ENCODE data around the gene GABRR1.

DNA sequence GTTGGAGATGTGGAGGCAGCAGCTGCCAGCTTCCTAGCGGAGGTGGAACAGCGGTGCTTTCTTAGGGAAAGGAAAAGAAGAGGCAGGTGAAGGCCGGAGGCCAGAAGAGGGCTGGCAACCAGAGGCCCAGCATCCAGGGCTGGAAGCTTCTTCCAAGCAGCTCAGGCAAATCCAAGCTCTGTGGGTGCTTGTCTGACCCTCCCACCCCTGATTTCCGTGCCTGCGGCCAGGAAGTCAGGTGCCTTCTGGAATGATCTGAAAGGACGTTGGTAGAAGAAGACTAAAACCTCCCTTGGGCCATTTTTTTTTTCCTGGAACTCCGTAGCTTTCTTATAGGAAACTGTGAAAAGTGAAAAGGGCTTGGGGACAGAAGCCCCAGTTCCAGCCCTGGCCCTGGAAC lies 33.1 kb upstream of the GABRR1 start:
- TF ChIP-seq, protein P1, sequence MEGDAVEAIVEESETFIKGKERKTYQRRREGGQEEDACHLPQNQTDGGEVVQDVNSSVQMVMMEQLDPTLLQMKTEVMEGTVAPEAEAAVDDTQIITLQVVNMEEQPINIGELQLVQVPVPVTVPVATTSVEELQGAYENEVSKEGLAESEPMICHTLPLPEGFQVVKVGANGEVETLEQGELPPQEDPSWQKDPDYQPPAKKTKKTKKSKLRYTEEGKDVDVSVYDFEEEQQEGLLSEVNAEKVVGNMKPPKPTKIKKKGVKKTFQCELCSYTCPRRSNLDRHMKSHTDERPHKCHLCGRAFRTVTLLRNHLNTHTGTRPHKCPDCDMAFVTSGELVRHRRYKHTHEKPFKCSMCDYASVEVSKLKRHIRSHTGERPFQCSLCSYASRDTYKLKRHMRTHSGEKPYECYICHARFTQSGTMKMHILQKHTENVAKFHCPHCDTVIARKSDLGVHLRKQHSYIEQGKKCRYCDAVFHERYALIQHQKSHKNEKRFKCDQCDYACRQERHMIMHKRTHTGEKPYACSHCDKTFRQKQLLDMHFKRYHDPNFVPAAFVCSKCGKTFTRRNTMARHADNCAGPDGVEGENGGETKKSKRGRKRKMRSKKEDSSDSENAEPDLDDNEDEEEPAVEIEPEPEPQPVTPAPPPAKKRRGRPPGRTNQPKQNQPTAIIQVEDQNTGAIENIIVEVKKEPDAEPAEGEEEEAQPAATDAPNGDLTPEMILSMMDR (IDR thresholded peaks at IDR 0.05): no peak
- TF ChIP-seq POLR2AphosphoS5 (IDR thresholded peaks at IDR 0.05): no peak
- TF ChIP-seq POLR2A (IDR thresholded peaks at IDR 0.05): no peak

Data from breast epithelium (tissue), 3 donors.